GM21360 (cell line): ENCODE data around the gene DPP7.

Experiments used
- ATAC-seq: cut with Tn5 transposase; IDR thresholded peaks from one replicate; pipeline ENCODE4 v1.9.1; 2021; ENCODE audit warnings: mild to moderate bottlenecking, moderate library complexity; ENCODE audit not compliant: unreplicated experiment

Gene DPP7

DNA sequence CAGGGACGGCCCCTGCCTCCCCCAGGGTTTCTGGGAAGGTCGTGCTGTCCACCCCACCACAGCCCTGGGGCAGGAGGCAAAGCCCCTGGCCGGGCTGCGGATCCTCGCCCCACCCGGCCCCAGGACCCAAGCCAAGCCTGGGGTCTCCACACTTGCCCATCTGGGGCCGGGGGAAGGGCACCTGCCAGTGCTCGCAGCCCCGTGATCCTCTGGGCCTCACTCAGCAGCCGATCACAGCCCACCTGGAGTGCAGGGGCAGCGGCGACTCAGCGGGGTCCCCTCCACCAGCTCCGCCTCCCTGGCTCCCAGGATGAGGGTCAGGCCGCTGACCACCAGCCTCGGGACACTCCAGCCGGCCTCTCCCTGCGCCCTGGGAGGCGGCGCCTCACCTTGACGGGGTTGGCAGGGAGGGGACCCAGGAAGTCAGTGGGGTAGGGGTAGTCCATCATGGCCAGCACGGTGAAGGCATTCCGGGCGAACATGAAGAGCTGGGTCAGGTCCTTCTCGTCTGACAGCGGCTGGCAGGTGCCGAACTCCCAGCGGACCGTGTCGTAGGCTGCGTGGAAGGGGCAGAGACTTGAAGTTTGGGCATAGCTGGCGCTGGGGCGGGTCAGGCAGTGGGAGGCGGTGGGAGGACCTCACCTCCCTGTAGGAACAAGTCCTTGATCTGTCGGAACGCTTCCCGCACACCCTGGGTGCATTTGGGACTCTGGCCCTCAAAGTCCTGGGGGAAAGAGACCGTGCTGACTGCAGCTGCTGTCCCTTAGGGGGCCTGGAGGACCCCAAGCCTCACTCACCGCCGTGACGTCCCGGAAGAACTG lies 1.8 kb downstream of the DPP7 start:
- no peak for ATAC-seq

DNA sequence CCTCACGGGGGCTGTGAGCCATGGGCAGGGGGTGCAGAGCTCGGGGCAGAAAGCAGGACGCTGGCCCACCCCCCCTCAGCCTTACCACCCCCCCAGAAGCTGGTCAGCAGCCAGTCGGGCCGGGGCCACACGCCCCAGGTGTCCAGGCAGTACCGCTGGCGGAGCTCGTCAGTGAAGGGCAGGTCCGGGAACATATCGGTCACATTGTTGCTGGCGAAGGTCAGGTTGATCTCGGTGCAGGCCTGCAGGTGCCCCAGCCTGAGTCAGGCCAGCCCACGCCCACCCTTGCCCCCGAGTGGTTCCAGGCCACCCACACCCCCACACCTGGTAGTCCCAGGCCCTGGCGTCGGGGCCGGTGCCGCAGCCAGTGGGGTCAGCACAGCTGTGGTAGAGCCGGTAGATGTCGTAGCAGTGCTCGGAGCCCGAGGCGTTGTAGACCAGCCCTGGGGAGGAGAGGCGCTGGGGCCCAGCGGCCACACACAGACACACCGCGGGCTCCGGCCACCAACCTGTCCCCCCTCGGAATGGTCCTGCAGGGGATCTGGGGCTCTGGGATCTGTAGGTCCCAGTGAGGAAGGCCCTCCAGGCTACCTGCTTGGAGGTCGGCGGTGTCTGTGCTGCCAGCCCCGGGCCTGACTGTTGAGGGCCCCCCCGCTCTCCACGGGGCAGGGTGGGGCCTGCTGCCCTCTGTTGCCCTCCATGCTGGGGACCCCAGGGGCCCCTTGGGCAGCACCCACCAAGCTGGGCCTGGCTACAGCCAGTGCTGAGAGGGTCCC lies 2.6 kb downstream of the DPP7 start:
- no peak for ATAC-seq

DNA sequence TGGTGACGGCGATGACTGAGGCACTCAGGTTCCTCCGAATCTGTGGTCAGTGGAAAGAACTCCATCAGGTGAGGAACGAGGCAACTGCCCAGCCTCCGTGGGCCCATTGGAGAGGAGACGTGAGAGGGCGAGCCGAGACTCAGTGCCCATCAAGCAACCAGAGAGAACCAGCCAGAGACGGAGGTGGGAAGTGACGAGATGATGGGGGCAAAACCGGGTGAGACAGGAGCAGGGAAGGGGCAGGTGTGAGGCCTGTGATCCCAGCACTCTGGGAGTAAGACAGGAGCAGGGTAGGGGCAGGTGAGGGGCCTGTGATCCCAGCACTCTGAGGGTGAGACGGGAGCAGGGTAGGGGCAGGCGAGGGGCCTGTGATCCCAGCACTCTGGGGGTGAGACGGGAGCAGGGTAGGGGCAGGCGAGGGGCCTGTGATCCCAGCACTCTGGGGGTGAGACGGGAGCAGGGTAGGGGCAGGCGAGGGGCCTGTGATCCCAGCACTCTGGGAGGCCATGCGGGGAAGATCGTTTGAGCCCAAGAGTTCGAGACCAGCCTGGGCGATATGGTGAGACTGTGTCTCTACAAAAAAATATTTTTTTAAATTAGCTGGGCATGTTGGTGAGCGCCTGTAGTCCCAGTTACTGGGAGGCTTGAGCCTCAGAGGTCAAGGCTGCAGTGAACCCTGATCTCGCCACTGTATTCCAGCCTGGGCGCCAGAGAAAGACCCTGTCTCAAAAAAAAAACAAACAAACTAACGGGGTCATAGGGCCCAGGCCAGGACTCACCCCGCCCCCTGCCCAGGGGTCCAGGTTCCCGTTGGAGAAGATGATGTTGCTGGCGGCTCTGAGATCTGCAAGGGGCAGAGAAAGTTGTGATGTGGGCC lies 3.4 kb downstream of the DPP7 start:
- no peak for ATAC-seq

- ATAC-seq, result no peak
These were observed 4.2 kb downstream of the DPP7 start for GRCh38 chr9:137110147-137110910.

- no peak for ATAC-seq
These were observed 5.0 kb downstream of the DPP7 start for GRCh38 chr9:137109250-137110146.

- no peak for ATAC-seq
These were observed 5.8 kb downstream of the DPP7 start for GRCh38 chr9:137108608-137109249.

DNA sequence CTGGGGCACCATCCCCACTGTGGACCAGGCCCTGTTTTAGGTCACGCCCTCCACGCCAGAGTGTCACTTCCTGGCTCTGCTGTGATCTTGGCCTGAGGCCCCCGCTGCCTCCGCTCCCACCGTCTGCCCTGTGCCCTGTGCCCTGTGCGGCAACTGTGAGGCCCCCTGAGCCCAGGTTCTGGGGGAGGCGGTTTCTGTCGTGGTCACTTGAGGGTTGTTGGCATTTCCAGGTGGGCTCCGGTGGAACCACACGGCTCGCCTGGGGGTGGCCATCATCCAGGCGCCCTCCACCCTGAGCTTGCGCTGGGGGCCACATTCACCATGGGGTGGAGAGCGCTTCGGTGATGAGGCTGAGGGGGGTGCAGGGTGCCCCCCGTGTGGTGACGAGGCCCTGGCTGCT lies 6.6 kb downstream of the DPP7 start:
- no peak for ATAC-seq

GRCh38 chr9:137107312-137107921 lies 7.1 kb downstream of the DPP7 start:
- ATAC-seq, result no peak

GRCh38 chr9:137106662-137107250 lies 7.8 kb downstream of the DPP7 start:
- ATAC-seq, result no peak

- no peak for ATAC-seq
These were observed 8.5 kb downstream of the DPP7 start for GRCh38 chr9:137105814-137106661.

- no peak for ATAC-seq
These were observed 11.1 kb downstream of the DPP7 start for GRCh38 chr9:137103206-137103999.

DNA sequence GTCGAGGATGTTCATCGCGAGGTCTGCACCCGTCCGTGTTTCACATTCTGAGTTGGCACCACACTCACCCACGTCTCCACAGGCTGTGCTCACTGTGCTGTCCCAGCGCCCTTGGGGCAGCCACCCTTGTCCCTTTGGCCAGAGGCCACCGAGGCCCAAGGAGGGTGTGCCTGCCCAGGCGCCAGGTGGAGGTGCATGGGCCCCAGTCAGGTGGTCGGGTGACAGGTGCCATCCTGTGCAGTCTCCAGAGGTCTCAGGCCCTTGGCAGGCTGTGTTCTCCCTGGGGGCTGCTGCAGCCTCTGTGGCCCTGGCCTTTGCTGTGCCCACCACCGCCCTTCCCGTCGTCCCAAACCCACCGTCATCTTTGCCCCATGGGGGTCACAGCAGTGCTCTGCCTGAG lies 15.3 kb downstream of the DPP7 start:
- no peak for ATAC-seq

GRCh38 chr9:137097761-137098462 lies 16.6 kb downstream of the DPP7 start:
- no peak for ATAC-seq

DNA sequence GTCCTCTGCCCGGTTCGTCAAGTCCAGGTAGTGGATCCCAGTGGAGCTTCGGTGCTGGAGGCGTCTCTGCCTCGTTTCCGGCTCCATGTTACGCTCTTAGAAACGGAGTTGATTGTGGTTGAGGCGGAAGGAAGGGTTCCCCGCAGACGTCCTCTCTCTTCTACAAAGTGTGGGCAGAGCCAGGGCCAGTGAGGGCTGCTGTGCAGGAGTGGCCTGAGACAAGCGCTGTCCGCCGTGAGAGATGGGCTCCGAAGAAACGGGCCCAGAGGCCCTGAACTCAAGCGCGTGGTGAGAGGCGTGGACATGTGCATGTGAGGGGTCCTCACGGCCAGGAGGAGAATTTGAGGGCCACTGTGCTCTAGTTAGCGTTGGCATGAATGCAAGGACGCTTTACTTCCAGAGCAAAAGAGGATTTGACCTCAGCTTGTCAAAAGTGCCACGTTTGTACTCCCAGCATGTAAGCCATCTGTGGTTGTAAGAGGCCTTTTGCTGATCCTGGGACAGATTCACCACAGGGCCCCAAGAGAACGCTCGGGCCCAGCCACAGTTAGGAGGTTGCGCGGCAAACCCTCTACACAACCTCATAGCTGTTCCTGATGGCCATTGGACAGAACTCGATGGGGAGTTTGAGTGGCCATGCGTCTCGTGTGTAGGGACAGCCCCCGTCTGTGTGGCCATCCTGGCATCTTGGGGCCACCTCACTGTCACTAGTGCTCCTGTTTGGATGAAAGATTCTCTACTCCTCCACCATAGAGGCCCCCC lies 17.6 kb downstream of the DPP7 start:
- ATAC-seq, result no peak
